T-helper 1 cell treated with Interleukin-12 subunit alpha and Interleukin-12 subunit beta and Interleukin-4 antibody, amounts not matched to agents 30 μg/mL and 1 μg/mL, for 36 hours (primary cell): ENCODE measurements around the gene PKNOX2.
A peak's percentile ranks its signal among the peaks of the same experiment; 100 is the strongest.

ENCODE experiments used
- H3K27ac Mint-ChIP-seq: one replicate; pipeline ENCODE4 v1.8.0; 2021; ENCODE audit warnings: mild to moderate bottlenecking, mixed read lengths
- H3K27me3 Mint-ChIP-seq: one replicate; pipeline ENCODE4 v1.8.0; 2021; ENCODE audit warnings: low read depth, mixed read lengths
- H3K36me3 Mint-ChIP-seq: one replicate; pipeline ENCODE4 v1.8.0; 2021; ENCODE audit warnings: low read depth, mixed read lengths
- H3K4me1 Mint-ChIP-seq: one replicate; pipeline ENCODE4 v1.8.0; 2021; ENCODE audit warnings: low read depth, mixed read lengths
- H3K4me3 Mint-ChIP-seq: one replicate; pipeline ENCODE4 v1.8.0; 2021; ENCODE audit warnings: mild to moderate bottlenecking, moderate library complexity, mixed read lengths
- H3K9me3 Mint-ChIP-seq: one replicate; pipeline ENCODE4 v1.8.0; 2021; ENCODE audit warnings: mixed read lengths

Gene PKNOX2, protein sequence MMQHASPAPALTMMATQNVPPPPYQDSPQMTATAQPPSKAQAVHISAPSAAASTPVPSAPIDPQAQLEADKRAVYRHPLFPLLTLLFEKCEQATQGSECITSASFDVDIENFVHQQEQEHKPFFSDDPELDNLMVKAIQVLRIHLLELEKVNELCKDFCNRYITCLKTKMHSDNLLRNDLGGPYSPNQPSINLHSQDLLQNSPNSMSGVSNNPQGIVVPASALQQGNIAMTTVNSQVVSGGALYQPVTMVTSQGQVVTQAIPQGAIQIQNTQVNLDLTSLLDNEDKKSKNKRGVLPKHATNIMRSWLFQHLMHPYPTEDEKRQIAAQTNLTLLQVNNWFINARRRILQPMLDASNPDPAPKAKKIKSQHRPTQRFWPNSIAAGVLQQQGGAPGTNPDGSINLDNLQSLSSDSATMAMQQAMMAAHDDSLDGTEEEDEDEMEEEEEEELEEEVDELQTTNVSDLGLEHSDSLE

DNA sequence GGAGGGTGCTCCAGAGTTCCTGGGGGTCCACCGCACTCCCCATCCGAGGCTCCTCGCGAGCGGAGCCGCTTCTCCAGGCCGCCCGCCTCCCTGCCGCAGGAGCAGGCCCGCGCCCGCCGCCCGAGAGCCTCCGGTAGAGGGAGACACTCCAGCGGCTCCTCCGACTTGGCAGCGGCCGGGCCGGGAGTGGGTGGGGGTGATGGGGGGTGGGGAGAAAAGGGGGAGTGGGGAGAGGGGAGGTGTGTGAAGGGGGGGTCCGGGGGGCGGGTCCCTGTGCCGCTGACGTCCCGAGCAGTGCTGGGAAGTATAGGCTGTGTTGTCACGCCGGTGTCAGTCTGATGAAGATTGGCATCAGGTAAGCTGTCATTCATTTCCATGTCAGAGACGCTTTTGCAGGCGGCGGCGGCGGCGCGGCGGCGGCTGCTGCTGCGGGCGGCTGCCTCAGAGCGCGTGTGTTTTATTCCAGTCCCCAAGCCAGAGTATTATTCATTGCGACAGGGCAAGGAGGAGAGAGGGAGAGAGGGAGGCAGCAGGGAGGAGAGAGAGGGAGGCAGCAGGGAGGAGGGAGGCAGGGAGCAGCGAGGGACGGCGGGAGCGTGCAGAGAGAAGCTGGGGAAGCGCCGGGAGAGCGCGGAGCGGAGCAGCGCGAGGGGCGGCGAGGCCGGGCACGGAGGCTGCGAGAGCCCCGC is at the start of gene PKNOX2:
PKNOX2 (plus strand) TSS at position 330 of the 689 bp plus-strand sequence. CDS start 186,555 bp downstream, outside the sequence.
- Mint-ChIP-seq H3K36me3 (peaks cover 2% of the 10 kb centered on the region), H3K4me1 (peaks cover 13% of the 10 kb centered on the region), H3K4me3 (peak within 1 kb of the TSS; percentile 92), H3K9me3 (no peaks in the 10 kb centered on the region), H3K27ac (no peak within 1 kb of the TSS), H3K27me3 (peaks cover 86% of the 10 kb centered on the region)

DNA sequence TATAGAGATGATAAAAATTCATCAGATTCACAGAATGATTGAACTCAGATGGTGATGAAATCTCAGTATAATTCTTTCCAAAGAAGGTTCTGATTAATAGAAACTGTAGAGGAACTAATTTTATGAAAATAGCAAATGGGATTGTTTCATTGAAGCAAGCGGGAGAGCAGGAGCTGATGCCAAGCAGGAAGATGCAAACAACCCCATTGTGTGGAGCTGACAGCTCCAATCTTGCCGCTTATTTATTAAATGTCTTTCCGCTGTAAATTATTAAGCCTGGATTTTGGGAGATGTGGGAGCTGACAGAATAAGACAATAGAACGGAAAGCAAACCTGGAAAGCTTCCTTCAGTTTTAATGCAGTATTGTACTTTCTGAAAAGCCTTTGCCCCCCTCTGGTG is 47.1 kb upstream of the PKNOX2 start:
- H3K27ac Mint-ChIP-seq, result no peak overlapping the region

GRCh38 chr11:125123194-125123946 is 41.2 kb upstream of the PKNOX2 start:
- Mint-ChIP-seq H3K4me3 (no peak overlapping the region), H3K27ac (no peak overlapping the region), H3K36me3 (no peaks in the 10 kb centered on the region)

More for the DNA sequence above, 47.1 kb upstream of the PKNOX2 start:
- Mint-ChIP-seq H3K36me3 (peaks cover 3% of the 10 kb centered on the region), H3K9me3 (peaks cover 5% of the 10 kb centered on the region), H3K27me3 (peaks cover 26% of the 10 kb centered on the region), H3K4me3 (no peak overlapping the region), H3K4me1 (no peaks in the 10 kb centered on the region)

DNA sequence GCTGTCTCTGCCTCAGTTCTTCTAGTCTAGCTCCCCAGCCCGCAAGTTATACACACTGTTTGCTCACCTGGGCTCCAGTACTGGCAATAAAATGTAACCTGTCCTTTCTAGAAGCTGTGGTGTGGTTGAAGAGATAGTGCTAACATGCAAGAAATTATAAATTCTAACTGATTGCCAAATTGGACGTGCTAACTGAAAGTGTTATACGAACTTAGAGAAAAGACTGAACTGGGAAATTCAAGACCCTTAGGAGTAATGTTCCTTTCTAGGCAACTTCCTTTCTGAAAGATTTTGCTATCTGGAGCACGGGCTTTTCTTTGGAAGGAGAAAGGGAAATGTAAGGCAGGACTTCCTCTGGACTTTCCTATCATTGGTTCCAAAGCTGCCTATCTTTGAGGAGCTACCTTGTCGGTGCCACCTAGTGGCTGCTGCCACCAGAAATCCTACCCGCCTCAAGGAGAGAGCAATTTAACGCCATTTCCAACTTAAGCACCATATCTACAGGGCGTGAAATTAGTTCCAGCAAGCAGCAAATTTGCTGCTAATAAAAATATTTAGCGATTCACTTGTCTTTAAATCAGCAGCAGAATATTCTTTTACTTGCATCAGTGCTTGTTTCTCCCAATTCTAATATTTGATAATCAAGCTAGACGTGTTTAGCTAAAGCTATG is 40.5 kb upstream of the PKNOX2 start:
- peaks cover 35% of the 10 kb centered on the region for H3K27me3 Mint-ChIP-seq
- no peaks in the 10 kb centered on the region for H3K9me3 Mint-ChIP-seq
- no peak overlapping the region for H3K4me3 Mint-ChIP-seq
- no peaks in the 10 kb centered on the region for H3K4me1 Mint-ChIP-seq
- no peak overlapping the region for H3K27ac Mint-ChIP-seq
- no peaks in the 10 kb centered on the region for H3K36me3 Mint-ChIP-seq

More at GRCh38 chr11:125123194-125123946, 41.2 kb upstream of the PKNOX2 start:
- no peaks in the 10 kb centered on the region for H3K4me1 Mint-ChIP-seq
- H3K27me3 Mint-ChIP-seq, result peaks cover 30% of the 10 kb centered on the region
- H3K9me3 Mint-ChIP-seq, result no peaks in the 10 kb centered on the region

GRCh38 chr11:125124618-125124992 is 39.9 kb upstream of the PKNOX2 start:
- H3K27me3 Mint-ChIP-seq, result peaks cover 35% of the 10 kb centered on the region
- no peaks in the 10 kb centered on the region for H3K36me3 Mint-ChIP-seq
- H3K9me3 Mint-ChIP-seq, result no peaks in the 10 kb centered on the region
- no peak overlapping the region for H3K4me3 Mint-ChIP-seq
- H3K4me1 Mint-ChIP-seq, result no peaks in the 10 kb centered on the region
- no peak overlapping the region for H3K27ac Mint-ChIP-seq

DNA sequence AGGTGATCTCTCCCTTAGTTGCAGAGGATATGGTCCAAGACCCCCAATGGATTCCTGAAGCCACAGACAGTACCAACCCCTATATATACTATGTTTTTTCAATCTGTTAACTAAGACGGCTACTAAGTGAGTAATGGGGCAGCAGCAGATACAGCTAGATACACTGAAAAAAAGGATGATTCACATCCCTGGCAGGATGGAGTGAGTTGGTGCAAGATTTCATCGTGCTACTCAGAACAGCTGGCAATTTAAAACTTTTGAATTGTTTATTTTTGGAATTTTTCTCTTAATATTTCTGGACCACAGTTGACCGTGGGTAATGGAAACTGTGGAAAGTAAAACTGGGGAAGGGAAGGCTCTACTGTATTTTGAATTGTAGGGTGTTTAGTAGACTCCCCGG is 36.1 kb upstream of the PKNOX2 start:
- peaks cover 32% of the 10 kb centered on the region for H3K27me3 Mint-ChIP-seq
- H3K27ac Mint-ChIP-seq, result no peak overlapping the region
- no peak overlapping the region for H3K4me3 Mint-ChIP-seq
- H3K9me3 Mint-ChIP-seq, result no peaks in the 10 kb centered on the region
- H3K4me1 Mint-ChIP-seq, result no peaks in the 10 kb centered on the region
- H3K36me3 Mint-ChIP-seq, result no peaks in the 10 kb centered on the region

DNA sequence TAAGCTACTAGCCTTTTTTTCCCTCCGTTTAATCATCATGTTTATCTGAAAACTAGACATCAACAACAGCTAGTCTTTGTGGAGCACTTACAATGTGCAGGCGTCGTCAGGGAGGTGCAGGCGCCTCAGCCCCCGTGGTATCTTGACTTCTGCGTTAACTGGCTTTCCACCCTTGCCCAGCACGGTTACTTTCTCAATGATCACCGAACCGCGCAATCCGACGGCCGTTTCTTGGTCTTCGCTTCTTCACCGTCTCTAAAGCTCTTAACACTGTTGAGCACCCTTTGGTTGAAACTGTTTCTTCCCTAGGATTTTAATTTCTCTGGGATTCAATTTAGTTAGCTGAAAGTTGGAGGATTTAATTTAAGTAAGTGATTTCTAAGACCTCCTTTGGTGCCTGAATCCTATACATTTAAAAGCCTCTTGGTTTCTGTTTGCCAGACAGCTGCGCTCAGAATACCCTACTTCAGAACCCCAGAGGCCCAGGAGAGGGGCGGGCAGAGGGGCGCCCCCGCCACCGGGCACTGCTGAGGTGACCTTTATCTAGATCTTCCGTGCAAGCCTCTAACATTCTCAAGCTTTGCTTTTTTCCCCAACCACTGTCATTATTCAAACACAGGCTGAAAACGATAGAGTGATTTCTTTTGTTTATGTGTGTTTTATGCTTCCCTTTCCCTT is 35.1 kb upstream of the PKNOX2 start:
- Mint-ChIP-seq H3K27ac (no peak overlapping the region), H3K4me1 (no peaks in the 10 kb centered on the region), H3K36me3 (no peaks in the 10 kb centered on the region), H3K9me3 (no peaks in the 10 kb centered on the region), H3K4me3 (no peak overlapping the region), H3K27me3 (peaks cover 39% of the 10 kb centered on the region)

DNA sequence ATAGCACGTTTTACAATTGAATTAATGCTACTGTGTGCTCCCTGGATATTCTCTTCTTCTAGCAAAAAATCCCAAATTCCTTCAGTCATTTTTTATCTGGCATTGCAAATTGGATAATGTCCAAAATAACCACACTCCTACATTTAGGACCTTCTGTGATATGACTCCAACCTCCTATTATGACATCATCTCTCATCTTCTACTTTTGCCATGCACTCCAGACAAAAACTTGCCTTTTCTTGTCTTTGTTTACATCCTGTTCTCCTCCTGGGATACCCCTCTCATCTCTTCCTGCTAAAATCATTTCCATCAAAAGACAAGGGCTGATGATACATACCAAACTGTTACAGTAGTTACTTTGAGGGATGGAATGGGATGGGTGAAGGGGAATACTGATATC is 32.5 kb upstream of the PKNOX2 start:
- H3K27ac Mint-ChIP-seq, result no peak overlapping the region
- H3K4me1 Mint-ChIP-seq, result no peaks in the 10 kb centered on the region
- no peak overlapping the region for H3K4me3 Mint-ChIP-seq
- peaks cover 50% of the 10 kb centered on the region for H3K27me3 Mint-ChIP-seq
- H3K36me3 Mint-ChIP-seq, result no peaks in the 10 kb centered on the region
- no peaks in the 10 kb centered on the region for H3K9me3 Mint-ChIP-seq

GRCh38 chr11:125132596-125132995 is 32.0 kb upstream of the PKNOX2 start:
- H3K27ac Mint-ChIP-seq, result no peak overlapping the region
- no peaks in the 10 kb centered on the region for H3K4me1 Mint-ChIP-seq
- H3K4me3 Mint-ChIP-seq, result no peak overlapping the region
- H3K36me3 Mint-ChIP-seq, result no peaks in the 10 kb centered on the region
- peaks cover 48% of the 10 kb centered on the region for H3K27me3 Mint-ChIP-seq
- H3K9me3 Mint-ChIP-seq, result no peaks in the 10 kb centered on the region

DNA sequence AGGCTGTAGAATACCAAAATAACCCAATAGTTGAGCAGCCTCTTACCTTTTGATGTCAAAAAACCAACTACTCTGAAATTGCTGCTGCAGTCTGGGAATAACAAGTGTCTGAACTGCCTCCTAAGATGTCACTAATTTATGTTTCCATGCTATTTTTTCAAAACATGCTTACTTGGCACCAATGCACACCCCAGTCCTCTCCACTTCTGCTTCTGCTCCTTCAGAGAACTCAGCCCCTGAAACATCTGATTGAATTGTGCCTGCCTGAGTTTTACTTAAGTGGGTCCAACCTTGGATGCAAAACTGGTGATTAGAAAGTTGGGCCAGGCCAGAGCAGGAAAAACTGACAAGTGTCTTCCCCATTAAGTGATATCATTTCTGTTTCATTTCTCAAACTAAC is 28.6 kb upstream of the PKNOX2 start:
- no peaks in the 10 kb centered on the region for H3K9me3 Mint-ChIP-seq
- H3K27me3 Mint-ChIP-seq, result peaks cover 36% of the 10 kb centered on the region
- H3K27ac Mint-ChIP-seq, result no peak overlapping the region
- no peaks in the 10 kb centered on the region for H3K36me3 Mint-ChIP-seq
- no peak overlapping the region for H3K4me3 Mint-ChIP-seq
- no peaks in the 10 kb centered on the region for H3K4me1 Mint-ChIP-seq

DNA sequence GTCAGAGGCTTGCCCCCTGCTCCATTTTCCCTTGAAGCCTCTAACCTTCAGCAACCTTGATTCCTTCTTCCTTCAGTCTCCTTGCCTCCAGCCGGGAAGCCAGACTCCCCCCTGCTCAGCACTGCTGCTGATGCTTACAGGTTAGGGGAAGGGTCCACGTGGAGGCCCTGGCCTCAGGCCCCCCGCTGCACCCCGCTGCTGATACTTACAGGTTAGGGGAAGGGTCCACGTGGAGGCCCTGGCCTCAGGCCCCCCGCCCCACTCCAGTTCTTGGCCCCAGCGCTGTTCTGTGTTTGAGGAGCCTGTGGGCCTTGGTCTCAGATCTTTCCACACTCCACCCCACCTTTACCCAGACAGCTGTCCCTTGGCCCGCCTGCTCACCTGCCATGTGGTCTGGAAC is 25.6 kb upstream of the PKNOX2 start:
- H3K4me1 Mint-ChIP-seq, result peaks cover 2% of the 10 kb centered on the region
- no peaks in the 10 kb centered on the region for H3K9me3 Mint-ChIP-seq
- H3K27me3 Mint-ChIP-seq, result peaks cover 34% of the 10 kb centered on the region
- no peak overlapping the region for H3K4me3 Mint-ChIP-seq
- H3K27ac Mint-ChIP-seq, result no peak overlapping the region
- H3K36me3 Mint-ChIP-seq, result no peaks in the 10 kb centered on the region

DNA sequence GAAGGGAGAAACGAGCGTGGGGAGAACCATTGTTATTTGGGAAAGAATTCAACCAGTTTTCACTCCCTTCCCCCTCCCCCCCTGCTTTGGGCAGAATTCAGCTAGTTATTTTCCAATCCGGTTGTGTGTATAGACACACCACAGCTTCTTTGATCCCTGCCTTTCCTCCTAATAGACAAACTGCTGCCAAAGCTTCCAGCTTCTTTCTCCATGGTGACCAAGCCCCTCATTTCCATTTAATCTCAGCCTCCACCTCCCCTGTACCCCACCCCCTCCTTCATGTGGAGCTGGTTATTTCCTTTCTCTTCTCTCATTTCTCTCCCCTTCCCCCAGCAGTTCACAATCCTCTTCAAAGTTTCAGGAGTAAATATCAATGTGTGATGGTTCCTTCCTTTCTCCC is 24.8 kb upstream of the PKNOX2 start:
- Mint-ChIP-seq H3K4me1 (peaks cover 2% of the 10 kb centered on the region), H3K27ac (no peak overlapping the region), H3K9me3 (no peaks in the 10 kb centered on the region), H3K27me3 (peaks cover 27% of the 10 kb centered on the region), H3K36me3 (no peaks in the 10 kb centered on the region), H3K4me3 (no peak overlapping the region)

- no peaks in the 10 kb centered on the region for H3K9me3 Mint-ChIP-seq
- H3K4me1 Mint-ChIP-seq, result peaks cover 2% of the 10 kb centered on the region
- no peaks in the 10 kb centered on the region for H3K36me3 Mint-ChIP-seq
- H3K27ac Mint-ChIP-seq, result no peak overlapping the region
- peaks cover 23% of the 10 kb centered on the region for H3K27me3 Mint-ChIP-seq
- H3K4me3 Mint-ChIP-seq, result no peak overlapping the region
Observed at GRCh38 chr11:125140233-125140632, 24.3 kb upstream of the PKNOX2 start.

DNA sequence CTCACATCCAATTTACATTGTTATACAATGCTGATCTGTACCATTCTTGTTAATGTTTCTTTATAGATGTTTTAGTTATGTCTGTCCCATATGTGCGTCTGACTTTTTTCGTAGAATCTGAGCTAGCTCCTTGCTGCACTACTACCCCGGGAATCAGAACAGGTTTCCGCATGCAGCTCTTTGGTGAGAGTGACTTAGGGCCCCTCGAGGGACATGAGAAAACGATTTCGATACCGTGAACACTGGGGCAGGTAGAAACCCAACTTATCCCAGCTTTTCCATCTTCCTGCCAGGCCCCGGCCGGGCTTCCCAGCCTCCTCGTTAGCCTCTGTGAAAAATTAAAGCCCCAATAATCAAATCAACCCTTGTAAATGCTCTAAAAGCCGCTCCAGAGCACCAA is 23.4 kb upstream of the PKNOX2 start:
- Mint-ChIP-seq H3K4me1 (peaks cover 2% of the 10 kb centered on the region), H3K9me3 (no peaks in the 10 kb centered on the region), H3K27me3 (peaks cover 17% of the 10 kb centered on the region), H3K4me3 (no peak overlapping the region), H3K36me3 (no peaks in the 10 kb centered on the region), H3K27ac (no peak overlapping the region)
